Ovary (tissue), 3 donors: ENCODE results near the gene ZNF225.

Experiments used
- POLR2A ChIP-seq: fragments of 450-650 bp; IDR thresholded peaks from one replicate; pipeline ENCODE4 v1.6.1; 2017; ENCODE audit warnings: antibody characterized with exemption, mild to moderate bottlenecking, moderate library complexity
- TF ChIP-seq, protein P1 (sequence below), 3 donors: fragments of 450-650 bp in 2 of 3; fragments of 200-600 bp in 1 of 3; IDR thresholded peaks; one replicate each; pipeline versions ENCODE4 v1.5.1 to v1.8.0; 2016 to 2022; ENCODE audit warnings: antibody characterized with exemption in 3 of 3, mild to moderate bottlenecking in 1 of 3
- donor health status: DM: no; HTN: no; CAD: no.

DNA sequence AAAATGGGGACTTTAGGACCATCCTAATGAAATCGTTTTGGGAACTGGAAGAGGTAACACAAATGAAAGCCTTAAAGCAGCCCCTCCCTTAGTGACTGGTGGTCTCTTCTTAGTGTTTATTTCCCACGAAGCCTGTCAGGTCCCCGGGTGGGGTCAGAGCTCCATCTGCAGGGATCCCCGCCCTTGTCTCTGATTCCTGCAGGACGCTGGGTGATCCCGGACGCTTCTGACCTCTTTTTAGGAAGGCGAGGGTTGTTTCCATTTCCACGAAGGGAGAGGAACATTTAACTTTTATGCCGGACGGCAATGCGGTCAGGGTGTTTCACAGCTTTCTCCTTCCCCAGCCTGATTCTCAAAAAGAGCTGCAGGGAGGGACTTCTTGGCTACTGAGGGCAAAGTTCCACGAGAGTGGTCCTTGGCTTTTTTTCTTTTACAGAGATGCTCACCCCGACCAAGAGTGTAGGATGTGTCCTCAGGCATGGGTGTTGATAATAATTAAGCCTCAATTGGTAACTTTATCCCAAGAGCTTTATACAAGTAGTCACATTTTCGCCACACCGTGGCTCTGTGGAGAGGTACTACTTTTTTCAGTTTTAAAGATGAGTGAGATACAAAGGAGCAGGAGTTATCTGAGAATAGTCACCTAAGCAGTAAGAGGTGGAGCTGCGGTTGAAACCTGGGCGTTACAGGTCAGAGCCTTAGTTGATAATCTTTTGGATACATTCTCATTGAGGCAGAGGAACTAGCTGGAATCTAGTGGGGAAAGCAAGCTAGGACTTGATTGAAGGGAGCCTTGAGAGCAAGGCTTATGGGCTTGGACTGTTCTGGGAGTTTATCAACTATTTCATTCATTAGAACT lies 40.4 kb upstream of the ZNF225 start:
- TF ChIP-seq, protein P1, sequence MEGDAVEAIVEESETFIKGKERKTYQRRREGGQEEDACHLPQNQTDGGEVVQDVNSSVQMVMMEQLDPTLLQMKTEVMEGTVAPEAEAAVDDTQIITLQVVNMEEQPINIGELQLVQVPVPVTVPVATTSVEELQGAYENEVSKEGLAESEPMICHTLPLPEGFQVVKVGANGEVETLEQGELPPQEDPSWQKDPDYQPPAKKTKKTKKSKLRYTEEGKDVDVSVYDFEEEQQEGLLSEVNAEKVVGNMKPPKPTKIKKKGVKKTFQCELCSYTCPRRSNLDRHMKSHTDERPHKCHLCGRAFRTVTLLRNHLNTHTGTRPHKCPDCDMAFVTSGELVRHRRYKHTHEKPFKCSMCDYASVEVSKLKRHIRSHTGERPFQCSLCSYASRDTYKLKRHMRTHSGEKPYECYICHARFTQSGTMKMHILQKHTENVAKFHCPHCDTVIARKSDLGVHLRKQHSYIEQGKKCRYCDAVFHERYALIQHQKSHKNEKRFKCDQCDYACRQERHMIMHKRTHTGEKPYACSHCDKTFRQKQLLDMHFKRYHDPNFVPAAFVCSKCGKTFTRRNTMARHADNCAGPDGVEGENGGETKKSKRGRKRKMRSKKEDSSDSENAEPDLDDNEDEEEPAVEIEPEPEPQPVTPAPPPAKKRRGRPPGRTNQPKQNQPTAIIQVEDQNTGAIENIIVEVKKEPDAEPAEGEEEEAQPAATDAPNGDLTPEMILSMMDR (IDR thresholded peaks at IDR 0.05), result no peak
- TF ChIP-seq POLR2A, result no peak
